HUES64 (cell line): ENCODE data around the gene TTC31.

ENCODE experiments used
- H3K27ac ChIP-seq: 2 replicates; pipeline ENCODE4 v1.7.0; 2013; ENCODE audit warnings: low read depth, low read length, inconsistent platforms
- H3K27me3 ChIP-seq: 2 replicates; pipeline ENCODE4 v1.6.1; 2013; ENCODE audit warnings: mild to moderate bottlenecking, low read length; ENCODE audit not compliant: insufficient read depth
- H3K36me3 ChIP-seq: 2 replicates; pipeline ENCODE4 v1.6.1; 2013; ENCODE audit warnings: mild to moderate bottlenecking, low read length; ENCODE audit not compliant: insufficient read depth
- H3K4me1 ChIP-seq: 2 replicates; pipeline ENCODE4 v1.6.1; 2013; ENCODE audit warnings: mild to moderate bottlenecking, low read length, moderate library complexity; ENCODE audit not compliant: insufficient read depth
- H3K4me3 ChIP-seq: 2 replicates; pipeline ENCODE4 v1.5.1; 2013; ENCODE audit warnings: mild to moderate bottlenecking, low read length, moderate library complexity
- H3K9ac ChIP-seq: 2 replicates; pipeline ENCODE4 v1.6.1; 2013; ENCODE audit warnings: mild to moderate bottlenecking, low read depth, low read length
- H3K9me3 ChIP-seq: 2 replicates; pipeline ENCODE4 v1.6.1; 2013; ENCODE audit warnings: low read depth, low read length; ENCODE audit not compliant: insufficient read depth
- WGBS: fragments of 150-250, 120-280 bp; methylation state at CpG from one replicate; pipeline ENCODE4 v1.1.7; 2013; ENCODE audit warnings: missing lambda C conversion rate; 5-methylcytosine and 5-hydroxymethylcytosine counted together

TTC31 gene

GRCh38 chr2:74493546-74493945 lies 10.7 kb downstream of the TTC31 start:
- Histone ChIP-seq H3K36me3 (peaks cover 45% of the 10 kb centered on the region), H3K27ac (no peak overlapping the region)

DNA sequence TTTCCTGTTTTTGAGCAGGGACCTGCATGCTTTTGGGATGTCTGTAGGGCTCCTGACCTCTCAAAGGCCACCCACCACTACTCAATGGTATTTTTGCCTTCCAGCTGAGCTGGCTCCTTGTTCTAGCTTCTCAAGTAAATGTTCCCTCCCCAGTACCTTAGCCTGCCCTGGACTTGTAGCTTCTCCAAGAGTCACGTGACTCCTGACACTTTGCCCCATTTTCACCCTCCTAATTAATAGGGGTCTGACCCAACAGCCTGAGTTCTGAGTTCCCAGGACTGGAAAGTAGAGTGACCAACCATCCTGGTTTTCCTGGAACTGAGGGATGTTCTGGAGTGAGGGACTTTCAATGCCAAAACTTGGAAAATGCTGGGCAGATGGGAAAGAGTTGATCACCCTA lies 12.6 kb downstream of the TTC31 start:
- Histone ChIP-seq H3K9me3 (no peaks in the 10 kb centered on the region), H3K9ac (no peak overlapping the region), H3K27me3 (peaks cover 56% of the 10 kb centered on the region), H3K4me3 (no peak overlapping the region), H3K36me3 (peaks cover 38% of the 10 kb centered on the region), H3K4me1 (peaks cover 7% of the 10 kb centered on the region), H3K27ac (no peak overlapping the region)
- WGBS: 80% methylated on average over 1 of the region's 1 CpG

More at GRCh38 chr2:74493546-74493945, 10.7 kb downstream of the TTC31 start:
- Histone ChIP-seq H3K9ac (no peak overlapping the region), H3K9me3 (no peaks in the 10 kb centered on the region), H3K27me3 (peaks cover 37% of the 10 kb centered on the region), H3K4me1 (no peaks in the 10 kb centered on the region), H3K4me3 (no peak overlapping the region)
- WGBS: 91% methylated on average over 3 of the region's 3 CpGs

DNA sequence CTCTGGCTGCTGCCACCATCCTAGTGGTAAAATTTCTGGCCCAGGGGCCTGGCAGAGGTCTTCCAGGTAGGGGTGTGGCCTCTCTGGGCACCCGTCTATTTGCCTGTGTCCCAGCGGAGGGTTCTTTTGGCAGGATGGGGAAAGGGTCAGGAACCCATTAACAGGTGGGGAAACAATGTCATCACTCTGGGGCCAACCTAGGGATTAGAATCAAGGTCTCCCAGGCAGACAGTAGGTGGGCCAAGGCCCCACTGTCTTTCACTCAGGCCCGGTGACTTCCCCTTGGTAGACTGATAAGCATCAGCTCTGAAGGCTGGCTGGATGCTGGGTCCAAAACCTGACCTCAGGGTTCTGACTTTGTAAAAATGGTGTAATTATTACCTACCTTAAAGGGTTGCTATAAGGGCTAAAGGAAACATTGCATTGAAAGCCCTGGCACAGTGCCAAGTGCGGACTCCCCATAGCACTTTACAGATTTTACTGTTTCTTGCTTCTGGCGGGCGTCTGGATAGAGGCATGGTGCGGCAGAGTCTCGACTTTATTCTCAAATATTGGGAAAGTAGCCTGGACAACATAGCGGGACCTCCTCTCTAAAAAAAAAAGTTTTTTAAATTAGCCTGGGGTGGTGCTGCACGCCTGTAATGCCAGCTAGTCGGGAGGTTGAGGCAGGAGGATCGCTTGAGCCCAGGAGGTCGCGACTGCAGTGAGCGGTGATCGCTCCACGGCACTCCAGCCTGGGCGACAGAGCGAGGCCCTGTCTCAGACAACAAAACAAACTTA lies 14.3 kb downstream of the TTC31 start:
- Histone ChIP-seq H3K9ac (no peak overlapping the region), H3K27me3 (peaks cover 74% of the 10 kb centered on the region), H3K27ac (no peak overlapping the region), H3K4me3 (peak overlapping the region; percentile 46), H3K4me1 (peaks cover 15% of the 10 kb centered on the region), H3K9me3 (no peaks in the 10 kb centered on the region), H3K36me3 (peaks cover 21% of the 10 kb centered on the region)
- WGBS: 73% methylated on average over 19 of the region's 19 CpGs

- Histone ChIP-seq H3K9me3 (no peaks in the 10 kb centered on the region), H3K27ac (no peak overlapping the region), H3K36me3 (peaks cover 13% of the 10 kb centered on the region), H3K9ac (no peak overlapping the region; the same call in 1 of the 2 replicates), H3K4me1 (peaks cover 15% of the 10 kb centered on the region), H3K27me3 (peaks cover 81% of the 10 kb centered on the region), H3K4me3 (peak overlapping the region; percentile 46)
- 3% methylated on average over 61 of the region's 61 CpGs for WGBS
These were observed 15.1 kb downstream of the TTC31 start for GRCh38 chr2:74497777-74498499.

DNA sequence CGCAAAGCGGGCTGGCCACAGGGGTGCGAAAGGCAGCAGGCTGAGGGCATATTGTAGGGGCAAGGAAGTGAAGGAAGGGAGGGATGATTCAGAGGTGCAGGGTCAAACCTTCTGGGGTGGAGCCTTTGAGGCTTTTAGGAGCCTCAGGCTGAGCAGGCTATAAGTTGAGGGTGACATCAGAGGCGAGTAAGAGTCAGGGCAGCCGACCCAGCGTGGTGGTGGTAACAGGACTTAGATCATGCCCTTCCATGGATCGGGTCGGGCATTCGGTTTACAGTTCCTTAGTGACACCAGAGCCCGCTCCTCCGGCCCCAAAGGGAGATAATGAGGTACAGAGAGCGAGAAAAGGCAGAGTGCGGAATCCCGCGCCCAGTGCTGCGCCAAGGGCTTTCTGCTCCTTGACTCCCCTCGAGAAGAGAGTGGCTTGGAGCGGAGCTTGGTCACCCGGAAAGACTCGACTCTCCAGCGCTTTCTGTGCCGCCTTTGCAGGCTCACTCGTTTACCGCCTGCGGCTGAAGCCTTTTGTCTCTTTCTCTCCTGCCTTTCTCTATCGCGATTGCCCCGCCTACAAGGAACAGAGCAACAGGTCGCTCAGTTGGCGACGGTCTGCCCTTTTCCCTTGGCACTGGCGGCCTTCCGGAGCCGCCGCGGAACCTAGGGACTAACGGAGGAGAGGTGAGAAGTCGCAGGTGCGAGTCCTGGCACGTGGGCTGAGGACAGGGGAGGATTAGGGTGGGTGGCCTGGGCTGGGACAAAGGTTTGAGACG lies 15.8 kb downstream of the TTC31 start:
- H3K9ac ChIP-seq: peak overlapping the region; percentile 22
- WGBS: 1% methylated on average over 41 of the region's 41 CpGs
- H3K27ac ChIP-seq: no peak overlapping the region
- no peaks in the 10 kb centered on the region for H3K9me3 ChIP-seq
- H3K36me3 ChIP-seq: peaks cover 6% of the 10 kb centered on the region
- peaks cover 15% of the 10 kb centered on the region for H3K4me1 ChIP-seq
- H3K27me3 ChIP-seq: peaks cover 89% of the 10 kb centered on the region
- peak overlapping the region; percentile 46 for H3K4me3 ChIP-seq

GRCh38 chr2:74499267-74499939 lies 16.5 kb downstream of the TTC31 start, which contains the start of gene LBX2:
LBX2 (minus strand) TSS chr2:74499603; CDS start chr2:74499537, 66 bp downstream.
- peaks cover 96% of the 10 kb centered on the region for H3K27me3 ChIP-seq
- H3K4me1 ChIP-seq: peaks cover 21% of the 10 kb centered on the region
- no peaks in the 10 kb centered on the region for H3K9me3 ChIP-seq
- 1% methylated on average over 65 of the region's 65 CpGs for WGBS
- H3K4me3 ChIP-seq: peak within 1 kb of the TSS; percentile 46
- no peak within 1 kb of the TSS for H3K27ac ChIP-seq
- peak within 1 kb of the TSS; percentile 22 for H3K9ac ChIP-seq
- no peaks in the 10 kb centered on the region for H3K36me3 ChIP-seq

- no peak overlapping the region for H3K9ac ChIP-seq
- H3K9me3 ChIP-seq: no peaks in the 10 kb centered on the region
- WGBS: 30% methylated on average over 15 of the region's 15 CpGs
- H3K27ac ChIP-seq: no peak overlapping the region
- H3K27me3 ChIP-seq: peaks cover 100% of the 10 kb centered on the region
- H3K36me3 ChIP-seq: peaks cover 5% of the 10 kb centered on the region; the same call in 1 of the 2 replicates
- H3K4me3 ChIP-seq: peak overlapping the region; percentile 46
- peaks cover 21% of the 10 kb centered on the region for H3K4me1 ChIP-seq
These were observed 17.2 kb downstream of the TTC31 start for GRCh38 chr2:74499940-74500577.

- no peak overlapping the region for H3K9ac ChIP-seq
- H3K9me3 ChIP-seq: no peaks in the 10 kb centered on the region
- H3K4me3 ChIP-seq: no peak overlapping the region
- H3K27me3 ChIP-seq: peaks cover 100% of the 10 kb centered on the region
- no peak overlapping the region for H3K27ac ChIP-seq
- H3K4me1 ChIP-seq: peaks cover 21% of the 10 kb centered on the region
- peaks cover 10% of the 10 kb centered on the region for H3K36me3 ChIP-seq
These were observed 17.7 kb downstream of the TTC31 start for GRCh38 chr2:74500578-74500946.

- Histone ChIP-seq H3K4me3 (peak overlapping the region; percentile 62; the same call in 1 of the 2 replicates), H3K9ac (no peak overlapping the region), H3K9me3 (no peaks in the 10 kb centered on the region), H3K36me3 (peaks cover 14% of the 10 kb centered on the region), H3K4me1 (peaks cover 22% of the 10 kb centered on the region), H3K27ac (no peak overlapping the region), H3K27me3 (peaks cover 93% of the 10 kb centered on the region)
- WGBS: 45% methylated on average over 17 of the region's 18 CpGs
These were observed 18.6 kb downstream of the TTC31 start for GRCh38 chr2:74501335-74502071.
